Anterior cingulate cortex (tissue), 58 donors: ENCODE results near the gene EGFL8.
"Not testable (repeated sequence)": the region's sequence is repeated elsewhere in the genome, so short reads cannot be mapped to it uniquely, and the experiment has no call there.

Experiments
- DNase-seq, 58 donors: peaks; one replicate each; lab custom pipeline; 2025; lab: John Stamatoyannopoulos, UW

EGFL8 gene

DNA sequence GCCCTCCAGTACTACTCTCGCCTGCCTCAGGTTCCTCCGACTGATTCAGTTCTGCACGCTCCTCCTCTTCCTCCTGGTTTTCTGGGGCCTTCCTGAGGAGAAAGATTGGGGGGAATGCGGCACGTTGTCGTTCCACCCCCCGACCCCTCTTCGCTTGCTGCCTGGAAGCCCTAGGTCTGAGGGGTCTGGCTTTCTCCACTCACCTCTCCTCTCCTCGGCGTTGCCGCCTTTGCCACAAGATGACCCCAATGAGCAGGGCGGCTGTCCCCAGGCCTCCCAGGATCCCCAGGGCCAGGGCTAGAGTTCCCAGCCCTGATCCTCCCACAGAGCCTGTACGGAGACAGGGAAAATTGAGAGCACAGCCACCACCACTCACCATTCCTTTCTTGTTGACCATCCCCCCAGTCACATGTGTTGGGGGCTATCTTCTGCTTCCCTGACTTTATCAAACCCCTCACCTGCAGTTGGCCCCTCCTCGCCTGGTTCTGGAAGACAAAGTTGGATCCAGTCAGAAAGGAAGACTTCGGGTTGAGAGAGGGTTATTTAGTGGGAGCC, 16.8 kb downstream of the EGFL8 start:
- DNase-seq, result no peak

DNA sequence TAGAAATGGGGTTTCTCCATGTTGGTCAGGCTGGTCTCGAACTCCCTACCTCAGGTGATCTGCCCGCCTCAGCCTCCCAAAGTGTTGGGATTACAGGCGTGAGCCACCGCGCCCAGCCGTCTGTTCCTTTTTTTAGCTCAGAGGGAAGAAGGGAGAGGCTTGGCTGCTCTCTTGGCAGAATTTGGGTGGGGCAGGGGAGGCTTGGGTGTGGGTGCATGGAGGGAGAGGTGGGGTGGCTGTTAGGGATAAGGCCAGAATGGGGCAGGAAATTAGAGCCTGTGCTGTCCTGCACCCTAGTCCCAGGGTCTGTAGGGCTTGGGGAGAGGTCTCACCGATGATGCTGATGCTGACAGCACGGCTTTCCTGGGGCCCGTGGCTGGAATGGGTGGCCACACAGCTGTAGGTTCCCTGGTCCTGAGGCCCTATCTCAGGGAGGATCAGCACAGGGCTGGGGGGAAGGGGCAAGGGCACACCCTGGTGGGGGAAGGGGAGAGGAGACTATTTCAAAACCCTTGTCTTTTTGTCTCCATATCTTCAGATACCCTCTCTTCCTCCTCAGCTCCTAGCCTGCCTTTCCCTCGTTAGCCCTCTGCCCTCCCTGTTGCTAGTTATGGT, 17.6 kb downstream of the EGFL8 start:
- no peak for DNase-seq

GRCh38 chr6:32182555-32182981, 18.2 kb downstream of the EGFL8 start:
- no peak for DNase-seq

GRCh38 chr6:32183030-32183429, 18.6 kb downstream of the EGFL8 start:
- no peak for DNase-seq

- DNase-seq, result no peak
These were observed 19.2 kb downstream of the EGFL8 start for GRCh38 chr6:32183483-32184083.

DNA sequence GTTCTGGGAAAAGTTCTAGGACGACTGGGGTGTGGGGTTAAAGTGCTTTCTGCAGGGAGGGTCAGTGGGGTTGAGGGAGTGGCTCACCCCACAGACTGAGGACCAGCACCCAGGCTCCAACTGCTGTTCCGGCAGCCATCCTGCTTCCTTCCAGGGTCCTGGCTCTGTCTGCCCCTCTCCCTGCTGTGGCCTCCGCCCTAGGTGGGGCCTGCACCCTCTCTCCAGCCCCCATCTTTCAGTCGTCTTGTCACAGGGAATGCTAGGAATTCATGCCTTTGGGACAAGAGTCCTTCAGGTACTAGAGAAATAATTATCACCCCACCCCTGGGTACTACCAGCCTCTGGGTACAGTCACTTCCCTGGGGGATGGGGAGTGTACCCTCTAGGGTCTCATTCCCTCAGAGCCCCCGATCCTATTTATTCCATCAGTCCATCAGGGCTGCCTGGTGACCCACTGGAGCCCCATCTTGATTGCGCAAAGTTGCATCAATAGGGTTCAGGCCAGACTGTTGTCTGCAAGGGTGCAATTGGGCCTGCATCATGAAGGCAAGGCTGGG, 19.8 kb downstream of the EGFL8 start, which contains the start of gene AGER:
TSS of gene AGER (minus strand) at position 170 of the 557 bp plus-strand sequence. CDS start at position 139, 31 bp downstream.
- no peak for DNase-seq

- peak in 10 of 58 donors; percentile 16 to 42 (median 26) for DNase-seq
These were observed 21.3 kb downstream of the EGFL8 start for GRCh38 chr6:32185681-32186131.

- not testable (repeated sequence) for DNase-seq
These were observed 21.9 kb downstream of the EGFL8 start for GRCh38 chr6:32186151-32186840.

- DNase-seq, result no peak
These were observed 22.8 kb downstream of the EGFL8 start for GRCh38 chr6:32187009-32187709.

DNA sequence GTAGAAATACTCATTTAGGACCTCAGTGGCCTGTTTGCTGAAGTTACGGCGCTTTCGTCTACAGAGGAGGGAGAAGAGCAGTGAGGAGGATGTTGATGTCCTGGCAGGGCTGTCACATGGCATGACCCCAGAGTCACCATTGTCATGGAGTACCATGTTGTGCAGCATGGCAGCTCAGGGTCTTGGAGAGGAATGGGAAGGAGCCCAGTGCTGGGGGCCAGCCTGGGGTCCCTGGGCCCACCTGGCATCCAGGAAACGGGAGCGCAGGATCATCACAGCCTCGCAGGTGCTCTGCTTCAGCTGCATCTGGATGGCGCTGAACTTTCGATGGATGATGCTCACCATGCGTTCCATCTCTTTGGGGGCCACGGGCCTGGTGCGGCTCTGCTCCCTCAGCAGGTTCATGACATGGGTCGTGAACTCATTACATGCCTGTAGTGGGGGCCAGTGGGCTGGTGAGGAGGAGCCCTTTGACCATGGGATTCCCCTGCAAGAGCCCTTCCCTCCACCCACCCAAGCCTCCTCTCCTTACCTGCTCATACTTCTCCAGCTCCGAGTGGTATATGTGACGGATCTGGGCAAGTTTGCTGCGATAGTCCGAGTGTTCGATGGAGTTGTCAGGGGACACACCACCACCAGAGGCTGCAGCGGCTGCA, 23.5 kb downstream of the EGFL8 start:
- not testable (repeated sequence) for DNase-seq

DNA sequence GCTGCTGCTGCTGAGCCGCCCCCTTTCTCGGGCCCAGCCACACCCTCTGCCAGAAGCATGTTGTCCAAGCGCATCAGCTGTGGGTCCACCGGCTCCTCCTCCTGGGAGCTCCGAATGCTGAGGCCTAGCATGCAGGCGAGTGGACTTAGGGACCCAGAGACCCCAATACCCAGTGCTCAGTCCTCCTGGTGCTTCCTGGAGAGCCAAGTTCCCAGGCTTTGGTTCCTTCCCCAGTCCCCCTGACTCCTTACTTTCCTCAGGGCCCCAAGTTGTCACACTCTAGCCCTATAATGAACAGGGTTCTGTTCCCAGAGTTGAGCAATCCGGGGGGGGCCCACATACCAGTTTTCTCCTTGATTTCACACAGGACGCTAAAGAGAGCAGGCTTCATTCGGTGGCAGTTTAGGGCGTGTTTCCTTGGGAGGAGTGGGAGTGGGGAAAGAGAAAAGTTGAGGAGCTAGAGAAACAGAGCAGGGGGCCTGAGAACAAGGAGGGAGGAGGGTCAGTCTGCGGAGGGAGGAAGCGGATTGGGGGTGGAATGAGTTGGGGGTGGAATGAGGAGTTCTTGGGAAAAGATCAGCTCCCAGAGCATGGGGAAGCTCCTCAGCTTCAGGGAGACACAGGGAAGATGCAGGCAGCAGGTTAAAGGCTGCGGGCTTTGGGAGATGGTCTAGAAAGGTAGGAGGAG, 24.1 kb downstream of the EGFL8 start:
- DNase-seq, result no peak

DNA sequence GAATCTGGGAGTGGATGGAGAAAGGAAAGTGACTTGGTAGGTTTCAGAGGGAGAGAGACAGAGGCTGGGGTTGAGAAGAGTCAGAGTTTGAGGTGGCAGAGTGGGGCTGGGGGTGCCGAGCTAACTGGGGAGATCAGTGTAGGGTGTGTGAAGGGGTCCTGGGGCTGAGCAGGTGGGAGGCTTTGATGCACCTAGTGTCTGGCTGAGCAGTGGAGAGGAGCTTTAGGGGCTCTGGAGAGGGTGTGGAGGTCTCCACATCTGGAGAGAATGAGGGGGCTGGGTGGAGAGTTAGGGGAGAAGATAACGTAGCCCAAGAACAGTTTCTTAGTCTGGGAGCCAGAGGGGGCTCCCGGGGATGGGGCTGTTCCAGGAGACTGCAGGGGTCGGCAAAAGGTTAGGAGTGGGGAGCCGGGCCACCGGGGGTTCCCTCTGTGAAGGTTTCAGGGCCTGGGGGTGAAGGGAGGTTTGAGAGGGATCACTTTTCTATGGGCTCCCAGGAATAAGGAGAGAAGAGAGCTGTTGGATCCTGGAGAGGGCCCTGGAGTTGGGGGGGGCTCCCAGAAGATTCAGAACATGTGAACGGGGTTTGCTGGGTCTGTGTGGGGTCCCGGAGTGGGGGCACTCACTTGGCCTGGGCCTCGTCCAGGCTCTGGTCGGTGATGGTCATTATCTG, 24.8 kb downstream of the EGFL8 start:
- peak in 1 of 58 donors; percentile 26 for DNase-seq

DNA sequence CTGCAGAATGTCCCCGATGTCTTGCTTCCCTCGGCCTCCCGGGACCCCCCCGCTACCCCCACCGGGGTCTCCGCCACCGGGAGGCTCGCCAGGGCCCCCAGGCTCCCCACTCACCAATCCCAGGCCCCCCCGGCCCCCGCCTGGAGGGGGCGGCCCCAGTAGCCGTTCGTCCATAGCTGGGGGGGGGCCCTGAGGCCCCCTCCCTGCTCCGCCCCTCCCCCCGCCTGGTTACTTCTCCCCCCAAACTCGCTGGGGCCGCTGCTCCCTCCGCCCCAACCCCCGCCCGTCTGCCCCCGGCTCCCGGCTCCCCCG, 25.3 kb downstream of the EGFL8 start:
- DNase-seq, result peak in 7 of 58 donors; percentile 43 to 86 (median 61)

DNA sequence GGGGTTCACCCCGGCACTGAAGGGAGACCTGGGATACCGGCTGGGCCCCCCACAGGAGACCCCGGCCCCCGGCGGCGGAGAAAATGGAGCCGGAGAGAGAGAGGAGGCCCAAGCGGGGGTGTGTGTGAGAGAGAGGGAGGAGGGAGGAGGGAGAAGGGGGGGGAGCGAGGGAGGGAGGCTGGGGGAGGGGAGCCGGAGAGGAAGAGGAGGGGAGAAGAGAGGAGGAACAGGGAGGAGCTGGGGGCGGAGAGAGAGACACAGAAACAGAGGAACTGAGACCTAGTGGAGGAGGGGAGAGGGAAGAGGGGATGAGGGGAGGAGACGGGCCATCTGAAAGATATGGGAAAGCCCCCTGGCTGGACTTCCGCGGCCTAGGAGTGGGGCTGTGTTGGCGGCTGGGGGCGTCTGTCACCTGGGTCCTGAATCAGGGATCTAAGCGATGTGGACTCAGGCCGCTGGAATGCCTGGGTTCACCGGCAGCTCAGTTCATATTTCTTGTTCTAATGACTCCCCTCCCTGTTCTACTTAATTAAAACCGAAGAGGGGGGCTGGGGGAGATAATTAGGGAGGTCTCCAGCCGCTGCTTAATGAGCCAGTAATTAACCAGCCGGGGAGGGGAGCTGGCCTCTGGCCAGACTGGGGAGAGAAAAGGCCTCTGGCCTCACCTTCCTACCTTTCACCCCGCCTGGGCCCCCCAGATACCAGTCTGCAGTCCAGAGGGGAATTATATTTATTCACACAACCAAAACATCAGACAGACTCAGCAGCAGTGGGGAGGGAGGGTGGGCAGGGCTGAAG, 25.9 kb downstream of the EGFL8 start, which contains the start of gene PBX2:
TSS of gene PBX2 (minus strand) at position 149 of the 798 bp plus-strand sequence. CDS start 287 bp downstream, outside the sequence.
- DNase-seq, result peak; percentile 16 to 94 (median 86)

DNA sequence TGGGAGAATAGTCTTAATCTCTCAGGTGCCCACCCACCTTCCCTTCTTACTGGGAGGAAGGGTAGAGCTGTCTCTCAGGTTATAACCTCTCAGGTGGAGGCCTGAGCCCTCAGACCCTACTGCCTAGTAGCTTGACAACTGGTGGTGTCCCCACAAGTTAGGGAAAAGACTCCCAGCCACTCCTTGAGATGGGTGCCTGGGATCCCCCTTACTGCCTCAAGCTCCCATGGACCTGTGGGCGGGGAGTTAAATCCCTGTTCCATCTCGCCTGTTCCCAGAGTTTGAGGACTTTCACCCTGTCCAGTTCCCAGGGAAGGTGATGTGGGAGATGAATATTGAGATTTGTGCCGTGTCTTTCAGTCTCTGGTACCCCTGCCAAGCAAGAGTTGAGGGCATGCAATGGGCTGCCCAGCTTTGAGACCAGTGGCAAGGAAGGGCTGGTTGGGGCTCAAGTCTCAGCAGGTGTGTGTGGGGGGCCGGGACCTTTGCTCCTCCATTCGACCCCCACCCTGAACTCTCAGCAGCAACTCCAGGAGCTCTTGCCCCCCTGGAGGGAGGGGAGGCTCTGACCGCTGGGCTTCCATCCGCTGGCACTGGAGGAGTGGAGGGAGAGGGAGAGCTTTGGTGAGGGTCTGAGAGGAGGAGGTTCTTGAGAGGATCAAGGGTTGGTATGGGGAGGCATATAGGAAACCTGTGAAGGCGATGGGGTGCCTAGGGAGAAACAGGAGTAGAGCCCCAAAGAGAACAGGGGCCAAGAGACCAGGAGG, 26.7 kb downstream of the EGFL8 start:
- no peak for DNase-seq

- no peak for DNase-seq
These were observed 27.6 kb downstream of the EGFL8 start for GRCh38 chr6:32191696-32192607.
